Head of caudate nucleus (tissue), 42 donors: ENCODE data around the gene ZFX.
"Not testable (repeated sequence)": the region's sequence is repeated elsewhere in the genome, so short reads cannot be mapped to it uniquely, and the experiment has no call there.

ENCODE experiments used
- DNase-seq, 42 donors: peaks; one replicate each; pipeline versions ENCODE4 v3.0.0 to v3.0.0-alpha.2; 2020 to 2021; ENCODE audit warnings: mixed read lengths in 7 of 42
- intact Hi-C: fragments of 100-400 bp; cut with DNase I; formaldehyde crosslinking; loops from one replicate; pipeline ENCODE4 v1.15.0; 2022

The ZFX gene

GRCh38 chrX:24150051-24150790 lies 692 bp downstream of the ZFX start:
- intact Hi-C loops = loop anchor here (1.0 to 10.0 kb wide), 3 partner anchors 85 to 243 kb away; partner anchors contain the start of genes APOO, CXorf58 and EIF2S3
- DNase-seq = peak; percentile 55 to 96 (median 91)

- DNase-seq = peak in 1 of 42 donors; percentile 8
- intact Hi-C loops = loop anchor here (1.0 to 10.0 kb wide), 3 partner anchors 84 to 244 kb away; partner anchors contain the start of genes APOO, CXorf58 and EIF2S3
These were observed 1.4 kb downstream of the ZFX start for GRCh38 chrX:24150898-24151297.

GRCh38 chrX:24151513-24151912 lies 2.0 kb downstream of the ZFX start:
- no peak for DNase-seq
- intact Hi-C loops = loop anchor here (5.0 to 10.0 kb wide), 2 partner anchors 83 to 244 kb away; partner anchors contain the start of genes APOO and CXorf58

GRCh38 chrX:24153178-24153795 lies 3.8 kb downstream of the ZFX start:
- intact Hi-C loops = loop anchor here (5.0 to 10.0 kb wide), 2 partner anchors 82 to 246 kb away; partner anchors contain the start of genes APOO and CXorf58
- DNase-seq = peak in 1 of 42 donors; percentile 2

- intact Hi-C loops = loop anchor here (5.0 to 10.0 kb wide), 2 partner anchors 81 to 246 kb away; partner anchors contain the start of genes APOO and CXorf58
- no peak for DNase-seq
These were observed 4.3 kb downstream of the ZFX start for GRCh38 chrX:24153796-24154189.

- intact Hi-C loops = loop anchor here (5.0 to 10.0 kb wide), 2 partner anchors 80 to 247 kb away; partner anchors contain the start of genes APOO and CXorf58
- DNase-seq = no peak
These were observed 5.0 kb downstream of the ZFX start for GRCh38 chrX:24154490-24155034.

GRCh38 chrX:24155747-24156146 lies 6.2 kb downstream of the ZFX start:
- intact Hi-C loops = loop anchor here (10.0 kb wide), 1 partner anchor 79 kb away; no protein-coding TSS in a partner anchor
- DNase-seq = not testable (repeated sequence)

GRCh38 chrX:24156177-24156576 lies 6.6 kb downstream of the ZFX start:
- intact Hi-C loops = loop anchor here (10.0 kb wide), 1 partner anchor 79 kb away; no protein-coding TSS in a partner anchor

GRCh38 chrX:24158881-24159280 lies 9.4 kb downstream of the ZFX start:
- no peak for DNase-seq
- intact Hi-C loops = loop anchor here (10.0 kb wide), 1 partner anchor 76 kb away; no protein-coding TSS in a partner anchor

More at GRCh38 chrX:24156177-24156576, 6.6 kb downstream of the ZFX start:
- no peak for DNase-seq

- intact Hi-C loops = no loop called here
- no peak for DNase-seq
These were observed 16.5 kb downstream of the ZFX start for GRCh38 chrX:24166078-24166477.

- DNase-seq = no peak
- intact Hi-C loops = no loop called here
These were observed 18.4 kb downstream of the ZFX start for GRCh38 chrX:24167719-24168472.

- intact Hi-C loops = no loop called here
These were observed 19.3 kb downstream of the ZFX start for GRCh38 chrX:24168807-24169206.

GRCh38 chrX:24169211-24169610 lies 19.7 kb downstream of the ZFX start:
- no peak for DNase-seq
- intact Hi-C loops = no loop called here

More at GRCh38 chrX:24168807-24169206, 19.3 kb downstream of the ZFX start:
- DNase-seq = no peak

GRCh38 chrX:24173115-24173847 lies 23.8 kb downstream of the ZFX start:
- intact Hi-C loops = no loop called here
- DNase-seq = no peak

- intact Hi-C loops = no loop called here
- no peak for DNase-seq
These were observed 25.7 kb downstream of the ZFX start for GRCh38 chrX:24175276-24175675.

- no peak for DNase-seq
- intact Hi-C loops = no loop called here
These were observed 28.9 kb downstream of the ZFX start for GRCh38 chrX:24178441-24178840.

GRCh38 chrX:24184018-24184417 lies 34.5 kb downstream of the ZFX start:
- intact Hi-C loops = no loop called here
- no peak for DNase-seq

- intact Hi-C loops = no loop called here
- DNase-seq = no peak
These were observed 37.0 kb downstream of the ZFX start for GRCh38 chrX:24186483-24186882.
